GM10266 (cell line): ENCODE measurements around the gene EPS8L3.

Experiments used
- DNase-seq: peaks from one replicate; pipeline ENCODE4 v3.0.0; 2012; ENCODE audit errors: extremely low spot score
- TF ChIP-seq, protein P1 (sequence below): IDR thresholded peaks from 2 replicates; pipeline ENCODE4 v1.5.1; 2012; ENCODE audit warnings: mild to moderate bottlenecking, low read depth; ENCODE audit not compliant: control insufficient read depth, insufficient read depth; ENCODE audit errors: missing control alignments

Gene EPS8L3

DNA sequence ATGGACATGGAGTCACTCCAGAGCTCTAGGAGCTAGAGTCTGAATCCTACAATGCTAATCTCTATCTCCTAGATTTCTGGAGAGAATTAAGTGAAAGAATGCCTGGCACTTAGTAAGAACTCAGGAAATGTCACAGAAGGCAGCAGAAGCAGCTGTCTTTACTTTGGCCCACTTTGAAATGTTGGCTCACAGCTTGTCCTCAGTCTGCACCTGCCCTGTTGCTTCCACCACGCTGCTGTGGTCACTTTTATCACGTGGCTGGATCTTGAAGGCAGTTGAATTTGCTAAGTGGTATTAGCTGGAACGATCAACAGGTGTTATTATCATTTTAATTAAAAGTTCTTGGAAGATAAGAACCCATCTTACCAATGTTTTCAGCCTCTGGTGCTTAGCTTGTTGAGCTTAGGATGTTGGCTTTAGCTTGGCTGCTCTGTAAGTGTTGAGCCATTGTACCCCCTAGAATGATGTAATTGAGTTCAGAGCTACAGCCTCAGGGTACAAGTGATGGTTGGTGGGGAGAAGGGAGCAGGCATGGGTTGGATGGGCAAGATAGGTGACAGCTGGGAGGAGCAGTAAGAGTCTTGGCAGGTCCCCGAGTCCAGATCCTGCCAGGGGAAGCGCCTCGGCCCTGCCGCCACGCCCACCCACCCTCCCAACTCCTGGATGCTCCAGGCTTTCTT lies 41.9 kb upstream of the EPS8L3 start:
- TF ChIP-seq, protein P1, sequence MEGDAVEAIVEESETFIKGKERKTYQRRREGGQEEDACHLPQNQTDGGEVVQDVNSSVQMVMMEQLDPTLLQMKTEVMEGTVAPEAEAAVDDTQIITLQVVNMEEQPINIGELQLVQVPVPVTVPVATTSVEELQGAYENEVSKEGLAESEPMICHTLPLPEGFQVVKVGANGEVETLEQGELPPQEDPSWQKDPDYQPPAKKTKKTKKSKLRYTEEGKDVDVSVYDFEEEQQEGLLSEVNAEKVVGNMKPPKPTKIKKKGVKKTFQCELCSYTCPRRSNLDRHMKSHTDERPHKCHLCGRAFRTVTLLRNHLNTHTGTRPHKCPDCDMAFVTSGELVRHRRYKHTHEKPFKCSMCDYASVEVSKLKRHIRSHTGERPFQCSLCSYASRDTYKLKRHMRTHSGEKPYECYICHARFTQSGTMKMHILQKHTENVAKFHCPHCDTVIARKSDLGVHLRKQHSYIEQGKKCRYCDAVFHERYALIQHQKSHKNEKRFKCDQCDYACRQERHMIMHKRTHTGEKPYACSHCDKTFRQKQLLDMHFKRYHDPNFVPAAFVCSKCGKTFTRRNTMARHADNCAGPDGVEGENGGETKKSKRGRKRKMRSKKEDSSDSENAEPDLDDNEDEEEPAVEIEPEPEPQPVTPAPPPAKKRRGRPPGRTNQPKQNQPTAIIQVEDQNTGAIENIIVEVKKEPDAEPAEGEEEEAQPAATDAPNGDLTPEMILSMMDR = no peak

DNA sequence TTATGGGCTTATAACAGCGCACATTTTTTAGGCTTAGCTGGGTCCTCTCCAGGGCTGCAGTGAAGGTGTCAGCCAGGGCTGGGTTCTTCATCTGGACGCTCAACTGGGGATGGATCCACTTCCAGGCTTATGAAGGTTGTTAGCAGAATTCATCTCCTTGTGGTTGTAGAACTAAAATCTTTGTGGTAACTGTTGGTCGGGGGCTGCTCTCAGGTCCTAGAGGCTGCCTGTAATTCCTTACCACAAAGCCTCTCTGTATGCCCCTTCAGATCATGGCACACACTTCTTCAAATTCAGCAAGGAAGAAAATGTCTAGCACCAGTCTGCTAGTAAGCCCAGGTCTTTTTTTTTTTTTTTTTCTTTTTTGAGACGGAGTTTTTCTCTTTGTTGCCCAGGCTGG lies 40.9 kb upstream of the EPS8L3 start:
- TF ChIP-seq, protein P1 = no peak
- no peak for DNase-seq

More for the DNA sequence above, 41.9 kb upstream of the EPS8L3 start:
- no peak for DNase-seq

DNA sequence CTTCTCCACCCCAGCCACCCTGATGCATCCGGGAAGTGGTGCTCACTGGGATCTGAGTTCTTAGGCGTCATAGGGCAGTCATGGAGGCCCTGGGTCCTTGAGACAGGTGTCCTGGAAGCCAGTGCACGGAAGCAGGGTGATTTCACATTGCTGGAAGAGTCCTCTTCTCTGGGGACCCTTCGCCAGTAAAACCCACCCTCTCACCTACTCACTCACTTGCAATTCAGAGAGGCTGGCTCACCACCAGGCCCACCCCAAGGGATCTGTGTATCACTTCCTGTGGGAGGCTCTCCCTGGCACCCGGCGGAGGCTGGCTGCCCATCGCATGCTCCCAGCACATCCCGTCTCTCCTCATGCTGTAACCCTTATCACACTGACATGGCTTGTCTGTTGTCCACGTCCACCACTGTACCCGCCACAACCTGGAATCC lies 40.2 kb upstream of the EPS8L3 start:
- TF ChIP-seq, protein P1 = no peak
- DNase-seq = no peak

DNA sequence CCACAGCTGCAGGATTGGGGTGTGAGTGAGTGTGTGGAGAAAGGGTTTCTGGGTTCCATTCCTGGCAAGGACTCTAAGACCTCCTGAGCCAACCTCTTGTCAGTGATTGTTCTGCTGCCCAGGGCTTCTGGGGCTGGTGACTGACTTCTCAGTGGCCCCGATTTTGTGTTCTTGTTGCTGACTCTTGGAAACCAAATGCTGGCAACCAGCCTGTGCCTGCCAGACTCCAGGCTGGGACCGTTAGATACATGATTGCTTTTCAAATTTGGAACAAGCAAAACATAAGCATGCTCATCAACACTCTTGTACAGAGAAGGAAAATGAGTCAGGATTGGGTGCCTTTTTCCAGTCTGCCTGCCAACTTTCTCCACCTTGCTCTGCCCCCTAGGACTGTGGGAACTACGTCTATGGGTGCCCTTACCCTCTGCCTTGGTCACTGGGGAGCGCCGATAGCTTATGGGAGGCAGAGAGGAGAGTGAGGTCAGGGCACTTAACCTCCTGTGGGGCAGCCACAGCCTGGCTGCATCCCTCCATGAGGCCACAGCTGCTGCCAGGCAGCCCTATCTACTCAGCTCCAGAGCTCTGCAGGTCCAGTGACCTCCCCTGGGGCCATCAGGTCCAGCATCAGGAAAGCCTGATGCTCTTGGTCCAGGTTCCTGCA lies 39.3 kb upstream of the EPS8L3 start:
- TF ChIP-seq, protein P1 = no peak
- no peak for DNase-seq

DNA sequence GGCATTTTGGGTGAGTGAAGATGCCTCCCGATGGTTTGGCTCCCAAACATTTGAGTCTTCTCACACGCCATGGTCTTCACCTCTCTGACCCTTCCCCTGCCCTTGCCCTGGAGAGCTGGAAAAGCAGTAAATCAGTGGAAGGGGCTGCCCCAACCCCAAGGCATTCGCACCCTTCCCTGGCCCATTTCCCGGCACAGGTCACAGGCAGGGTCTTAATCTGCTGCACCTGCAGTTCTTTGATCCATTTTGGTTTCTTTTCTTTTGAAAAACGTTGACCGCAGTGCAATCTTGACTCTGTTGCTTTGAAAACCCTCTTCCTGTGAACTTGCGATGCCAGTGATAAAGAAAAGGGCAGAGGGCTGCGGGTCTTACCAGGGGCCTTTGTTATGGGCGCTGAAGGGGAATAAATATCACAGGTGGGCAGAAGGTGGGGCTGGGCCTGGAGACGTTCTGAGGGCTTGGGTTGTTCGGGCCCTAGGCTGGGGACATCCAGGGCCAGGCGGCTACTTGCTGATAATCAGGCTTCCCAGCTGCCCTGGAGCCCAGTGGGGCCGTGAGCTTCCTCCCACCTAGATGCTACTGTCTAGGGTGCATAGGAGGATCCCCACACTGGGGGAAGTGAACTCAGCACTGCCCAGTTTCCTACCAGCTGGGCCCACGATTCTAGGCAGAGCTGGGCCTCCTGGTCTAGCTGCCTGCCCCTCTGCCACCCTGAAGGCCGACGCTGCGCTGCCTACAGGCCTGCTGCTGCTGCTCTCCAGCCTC lies 38.6 kb upstream of the EPS8L3 start:
- no peak for DNase-seq
- TF ChIP-seq, protein P1 = no peak

DNA sequence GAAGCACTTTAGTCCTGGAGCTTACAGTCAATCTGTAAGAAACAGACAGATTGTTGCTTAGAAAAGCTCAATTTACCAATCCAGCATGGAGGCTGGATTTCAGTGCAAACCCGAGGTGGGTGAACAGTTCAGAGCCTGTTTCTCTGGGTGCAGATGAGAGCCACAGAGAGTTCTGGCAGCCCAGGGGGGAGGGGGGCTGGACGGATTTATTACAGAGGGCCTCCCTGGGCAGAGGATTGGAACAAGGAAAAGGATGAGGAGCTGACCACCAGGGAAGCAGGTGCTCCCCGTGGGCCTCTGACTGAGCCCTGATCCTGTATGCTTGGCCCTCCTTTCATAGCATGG lies 38.0 kb upstream of the EPS8L3 start:
- DNase-seq = no peak
- TF ChIP-seq, protein P1 = no peak
